PC-9 (cell line): ENCODE data around the gene DNAAF2. TPM values are rescaled to one million over a fixed set of nuclear protein-coding genes. Genes with fewer than 3 reads are reported as not detected.

ENCODE experiments used
- BruUV-seq: library from RNA; stranded (reverse); fragments of 400-500 nt; replicated peaks from 2 replicates; lab custom pipeline; 2021; lab: Mats Ljungman, UMichigan
- CTCF ChIA-PET: fragments of 300-600 bp; sonication (Branson Sonifier 250); formaldehyde crosslinking; loops from one replicate; lab custom pipeline; 2022; ENCODE audit warnings: antibody characterized with exemption; lab: Charles Lee
- POLR2A ChIA-PET: fragments of 300-600 bp; sonication (Branson Sonifier 250); formaldehyde crosslinking; loops from one replicate; lab custom pipeline; 2022; ENCODE audit warnings: antibody characterized with exemption; ENCODE audit not compliant: unreplicated experiment; lab: Charles Lee
- DNase-seq, 2 experiments: peaks; one replicate each; pipeline versions ENCODE4 v3.0.0 to v3.0.0-alpha.2; 2015 to 2022; ENCODE audit warnings: mixed read lengths in 1 of 2
- H2AFZ ChIP-seq: fragments of 200-600 bp; sonication (generic); 2 replicates; pipeline ENCODE4 v1.8.1; 2017; ENCODE audit warnings: antibody characterized with exemption
- H3F3A ChIP-seq: fragments of 200-600 bp; sonication (generic); 2 replicates; pipeline ENCODE4 v1.8.1; 2017; ENCODE audit warnings: antibody characterized with exemption, mild to moderate bottlenecking, low read depth; ENCODE audit not compliant: insufficient read depth
- H3K27ac ChIP-seq: fragments of 200-600 bp; sonication (generic); 2 replicates; pipeline ENCODE4 v1.6.1; 2016; ENCODE audit warnings: mixed run types
- H3K27me3 ChIP-seq: fragments of 200-600 bp; sonication (generic); 2 replicates; pipeline ENCODE4 v1.6.1; 2016; ENCODE audit warnings: low read depth, mixed run types; ENCODE audit not compliant: insufficient read depth
- H3K36me3 ChIP-seq: fragments of 200-600 bp; sonication (generic); 2 replicates; pipeline ENCODE4 v1.6.1; 2016; ENCODE audit warnings: low read depth, mixed run types
- H3K4me1 ChIP-seq: fragments of 200-600 bp; sonication (generic); replicated peaks from 2 replicates; pipeline ENCODE4 v1.6.1; 2016; ENCODE audit warnings: mixed run types; ENCODE audit not compliant: insufficient read depth
- H3K4me2 ChIP-seq: fragments of 200-600 bp; sonication (generic); 2 replicates; pipeline ENCODE4 v1.6.1; 2017; ENCODE audit warnings: mixed run types
- H3K4me3 ChIP-seq: fragments of 200-600 bp; sonication (generic); 2 replicates; pipeline ENCODE4 v1.6.1; 2016; ENCODE audit warnings: mixed run types
- H3K79me2 ChIP-seq: fragments of 200-600 bp; sonication (generic); 2 replicates; pipeline ENCODE4 v1.6.1; 2017; ENCODE audit warnings: low read depth, mixed run types
- H3K9me2 ChIP-seq: fragments of 200-600 bp; sonication (generic); 2 replicates; pipeline ENCODE4 v1.8.1; 2017; ENCODE audit warnings: mild to moderate bottlenecking; ENCODE audit not compliant: insufficient read depth
- H3K9me3 ChIP-seq: fragments of 200-600 bp; sonication (generic); 2 replicates; pipeline ENCODE4 v1.8.1; 2016; ENCODE audit warnings: low read depth; ENCODE audit not compliant: insufficient read depth
- H4K20me1 ChIP-seq: fragments of 200-600 bp; sonication (generic); 2 replicates; pipeline ENCODE4 v1.8.1; 2017; ENCODE audit not compliant: insufficient read depth
- EZH2 ChIP-seq: fragments of 200-600 bp; sonication (generic); IDR thresholded peaks from 2 replicates; pipeline ENCODE4 v1.8.0; 2017; ENCODE audit warnings: antibody characterized with exemption, low read depth
- intact Hi-C: fragments of 100-400 bp; cut with micrococcal nuclease; formaldehyde crosslinking; loops from one replicate; pipeline ENCODE4 v1.10.0; 2022; ENCODE audit not compliant: unreplicated experiment
- total RNA-seq: library from RNA; stranded (reverse); gene quantifications from 2 replicates; pipeline ENCODE4 v1.2.3, GENCODE V29; 2021
- TF ChIP-seq, protein P1 (sequence below): fragments of 200-600 bp; sonication (generic); conservative IDR thresholded peaks from 2 replicates; pipeline ENCODE4 v1.6.1; 2017; ENCODE audit warnings: mixed run types, antibody characterized with exemption, mild to moderate bottlenecking, moderate library complexity

Gene DNAAF2
- total RNA-seq, 1 experiment from 2014 or later: 8.2 TPM

DNA sequence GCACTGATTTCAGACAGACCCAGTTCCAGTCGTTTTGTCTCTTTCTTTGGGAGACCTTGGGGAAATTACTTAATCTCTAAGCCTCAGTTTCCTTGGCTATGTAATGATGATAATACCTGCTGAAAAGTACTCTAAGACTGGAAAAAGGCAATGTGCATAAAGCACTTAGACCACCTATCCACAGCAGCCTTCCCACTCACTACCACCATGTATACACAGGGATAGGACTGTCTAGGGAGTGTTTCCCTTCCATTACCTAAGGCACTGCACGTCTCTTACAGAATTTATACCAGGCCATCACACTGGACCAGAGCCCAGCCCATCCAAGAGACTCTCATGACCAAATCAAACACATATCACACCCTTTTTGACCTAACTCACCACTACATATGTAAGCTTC, 55.2 kb downstream of the DNAAF2 start:
- Histone ChIP-seq H2AFZ (no peak overlapping the region), H3K27ac (0 out of 2 replicates have a peak overlapping the region, but pooled peaks have one; percentile 25), H3K79me2 (peaks cover 60% of the 10 kb centered on the region), H3K9me3 (no peaks in the 10 kb centered on the region), H3F3A (peaks cover 66% of the 10 kb centered on the region), H3K27me3 (no peaks in the 10 kb centered on the region), H3K36me3 (peaks cover 42% of the 10 kb centered on the region), H3K4me3 (no peak overlapping the region), H4K20me1 (peaks cover 48% of the 10 kb centered on the region), H3K4me1 (peaks cover 26% of the 10 kb centered on the region), H3K4me2 (no peak overlapping the region), H3K9me2 (no peaks in the 10 kb centered on the region)
- intact Hi-C loops: loop anchor here (10.0 kb wide), 2 partner anchors 75 to 115 kb away; no protein-coding TSS in a partner anchor
- CTCF ChIA-PET: no interaction called here
- POLR2A ChIA-PET: no interaction called here
- TF ChIP-seq EZH2: no peak
- TF ChIP-seq, protein P1, sequence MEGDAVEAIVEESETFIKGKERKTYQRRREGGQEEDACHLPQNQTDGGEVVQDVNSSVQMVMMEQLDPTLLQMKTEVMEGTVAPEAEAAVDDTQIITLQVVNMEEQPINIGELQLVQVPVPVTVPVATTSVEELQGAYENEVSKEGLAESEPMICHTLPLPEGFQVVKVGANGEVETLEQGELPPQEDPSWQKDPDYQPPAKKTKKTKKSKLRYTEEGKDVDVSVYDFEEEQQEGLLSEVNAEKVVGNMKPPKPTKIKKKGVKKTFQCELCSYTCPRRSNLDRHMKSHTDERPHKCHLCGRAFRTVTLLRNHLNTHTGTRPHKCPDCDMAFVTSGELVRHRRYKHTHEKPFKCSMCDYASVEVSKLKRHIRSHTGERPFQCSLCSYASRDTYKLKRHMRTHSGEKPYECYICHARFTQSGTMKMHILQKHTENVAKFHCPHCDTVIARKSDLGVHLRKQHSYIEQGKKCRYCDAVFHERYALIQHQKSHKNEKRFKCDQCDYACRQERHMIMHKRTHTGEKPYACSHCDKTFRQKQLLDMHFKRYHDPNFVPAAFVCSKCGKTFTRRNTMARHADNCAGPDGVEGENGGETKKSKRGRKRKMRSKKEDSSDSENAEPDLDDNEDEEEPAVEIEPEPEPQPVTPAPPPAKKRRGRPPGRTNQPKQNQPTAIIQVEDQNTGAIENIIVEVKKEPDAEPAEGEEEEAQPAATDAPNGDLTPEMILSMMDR: no peak
- no TSS peak for BruUV-seq
- DNase-seq: no peak

DNA sequence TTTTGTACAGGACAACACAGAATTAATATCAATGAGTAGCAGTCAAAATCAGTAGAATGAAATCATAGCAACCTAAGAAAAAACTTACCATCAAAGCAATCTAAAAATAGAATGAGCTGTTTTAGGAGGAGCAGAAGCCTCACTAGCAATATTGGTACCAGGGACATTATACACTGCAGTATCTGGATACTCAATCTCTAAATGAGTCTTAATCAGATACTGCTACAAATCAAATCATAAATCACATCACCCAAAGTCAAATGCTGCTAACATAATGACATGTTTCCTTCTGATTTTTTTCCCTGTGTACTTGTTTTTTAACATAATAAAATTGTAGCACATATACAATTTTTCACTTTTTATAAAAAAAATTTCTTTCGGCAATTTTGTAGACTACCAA, 56.9 kb downstream of the DNAAF2 start:
- ChIA-PET POLR2A (no interaction called here), CTCF (interaction anchor here (0.9 kb wide), 1 partner anchor 272 kb away, joined by 4 read pairs; no protein-coding TSS in a partner anchor)
- TF ChIP-seq, protein P1: no peak
- TF ChIP-seq EZH2: no peak
- Histone ChIP-seq H3K36me3 (peaks cover 26% of the 10 kb centered on the region), H3K9me3 (no peaks in the 10 kb centered on the region), H3K79me2 (peaks cover 43% of the 10 kb centered on the region), H3K4me3 (no peak overlapping the region), H3K4me1 (peaks cover 11% of the 10 kb centered on the region; the same call in 1 of the 2 replicates), H3F3A (peaks cover 54% of the 10 kb centered on the region), H3K27me3 (no peaks in the 10 kb centered on the region), H3K9me2 (no peaks in the 10 kb centered on the region), H3K27ac (no peak overlapping the region), H3K4me2 (no peak overlapping the region), H2AFZ (no peak overlapping the region), H4K20me1 (peaks cover 31% of the 10 kb centered on the region)
- no TSS peak for BruUV-seq
- intact Hi-C loops: no loop called here
- DNase-seq: no peak

Other genes with a start within 250 kb of the DNAAF2 start
- gene RPS29, start 48.9 kb downstream of the DNAAF2 start, total RNA-seq: 1,018 and 1,294 TPM in 2 replicates
- 16.1 and 19.0 TPM in 2 replicates for gene LRR1, start 36.3 kb downstream of the DNAAF2 start, total RNA-seq
- 120 and 151 TPM in 2 replicates for gene RPL36AL, start 14.6 kb downstream of the DNAAF2 start, total RNA-seq
- gene MGAT2, start 14.4 kb downstream of the DNAAF2 start, total RNA-seq: 18.9 and 22.0 TPM in 2 replicates
- 10.2 and 11.5 TPM in 2 replicates for gene POLE2, start 53.0 kb upstream of the DNAAF2 start, total RNA-seq
- gene KLHDC1, start 57.9 kb upstream of the DNAAF2 start, total RNA-seq: 1.2 and 3.8 TPM in 2 replicates
- gene KLHDC2, start 132.9 kb upstream of the DNAAF2 start, total RNA-seq: 45.3 and 45.8 TPM in 2 replicates
- gene NEMF, start 217.5 kb upstream of the DNAAF2 start, total RNA-seq: 49.7 and 67.6 TPM in 2 replicates